ENCODE data around the gene TRPC5OS.

Gene TRPC5OS

DNA sequence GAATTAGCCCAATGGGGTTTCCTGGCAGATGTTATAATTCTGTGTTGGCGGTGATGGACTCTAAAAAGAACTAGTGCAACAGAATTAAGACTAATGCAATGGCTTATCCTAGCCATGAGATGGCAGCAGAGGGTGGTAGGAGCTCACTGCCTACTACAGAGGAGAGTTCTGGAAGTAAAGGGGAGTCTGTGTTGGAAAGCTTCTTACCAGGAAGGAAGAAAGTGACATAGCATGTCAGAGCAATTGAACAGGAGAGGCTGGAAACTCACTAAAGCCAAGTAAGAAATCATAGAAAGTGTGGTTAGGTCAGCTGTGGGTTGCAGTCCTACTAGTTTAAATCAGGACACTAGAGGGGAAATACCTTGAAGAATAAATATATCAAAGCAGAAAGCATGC lies 6.3 kb upstream of the TRPC5OS start:
- FAIRE-seq: peak; percentile 15
- peak; percentile 2 for DNase-seq (ENCODE audit: insufficient read length, low spot score)

DNA sequence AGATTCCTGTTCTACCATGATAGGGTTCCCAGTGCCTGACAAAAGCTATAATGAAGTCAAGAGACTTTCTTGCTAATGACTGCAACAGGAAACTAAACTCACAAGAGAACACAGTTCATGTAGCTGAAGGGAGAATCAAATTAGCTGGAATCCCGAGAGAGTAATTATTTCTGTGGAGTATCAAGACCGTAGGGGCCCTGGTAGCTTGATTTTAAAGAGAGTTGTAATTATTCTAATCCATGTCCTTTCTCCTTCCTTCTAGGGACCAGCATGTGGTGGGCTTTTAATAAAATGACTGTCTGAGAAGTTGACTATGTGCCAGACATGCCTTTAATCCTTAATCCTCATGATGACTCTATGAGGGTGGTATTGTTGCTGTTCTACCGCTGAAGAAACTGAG lies 1.7 kb upstream of the TRPC5OS start:
- DNase-seq (ENCODE audit: insufficient read length, low spot score): no peak
- TF ChIP-seq POLR2A (IDR thresholded peaks at IDR 0.05; ENCODE audit: low read depth, low read length): no peak

More for the DNA sequence above, 6.3 kb upstream of the TRPC5OS start:
- no peak for TF ChIP-seq POLR2A (IDR thresholded peaks at IDR 0.05; ENCODE audit: low read depth, low read length)

DNA sequence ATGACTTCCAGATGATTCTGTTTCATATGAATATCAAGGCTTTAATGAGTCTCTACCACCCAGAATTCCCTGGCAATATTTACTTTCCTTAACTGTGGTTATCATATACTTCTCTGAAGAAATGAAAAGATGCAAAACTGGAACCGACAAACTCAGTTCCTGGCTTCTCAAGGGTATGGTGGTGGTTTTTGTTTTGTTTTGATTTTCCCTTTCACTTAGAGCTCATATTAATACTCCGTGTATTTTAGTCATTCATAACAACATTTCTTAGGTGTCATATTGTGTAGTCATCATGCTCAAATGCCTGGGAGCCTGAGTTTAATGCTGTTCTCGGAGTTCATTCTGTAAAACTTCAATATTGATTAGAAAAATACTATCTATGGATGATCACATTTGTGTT lies 665 bp downstream of the TRPC5OS start:
- no peak for DNase-seq (ENCODE audit: insufficient read length, low spot score)
- no peak for TF ChIP-seq POLR2A (IDR thresholded peaks at IDR 0.05; ENCODE audit: low read depth, low read length)
- no peak for FAIRE-seq

More for the DNA sequence above, 1.7 kb upstream of the TRPC5OS start:
- no peak for FAIRE-seq

DNA sequence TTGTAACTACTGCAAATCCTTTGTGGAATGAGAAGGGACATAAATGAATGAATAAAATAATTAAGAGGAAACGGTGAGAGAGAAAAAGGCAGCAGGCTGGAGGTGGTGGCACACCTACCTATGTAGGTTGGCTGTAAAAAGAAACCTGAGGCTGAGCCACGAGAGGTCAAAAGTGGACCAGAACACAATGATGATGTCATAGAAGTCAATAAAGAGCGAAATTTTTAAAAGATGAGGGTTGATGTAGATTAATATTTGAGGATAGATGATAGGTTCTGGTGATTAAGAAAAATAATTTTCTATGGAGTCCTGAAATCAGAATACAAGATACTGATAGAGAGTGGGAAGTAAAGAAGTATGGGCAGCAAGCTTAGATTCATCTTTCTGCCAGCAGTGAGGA lies 1.7 kb downstream of the TRPC5OS start:
- no peak for FAIRE-seq
- no peak for TF ChIP-seq POLR2A (IDR thresholded peaks at IDR 0.05; ENCODE audit: low read depth, low read length)
- DNase-seq (ENCODE audit: insufficient read length, low spot score): no peak

DNA sequence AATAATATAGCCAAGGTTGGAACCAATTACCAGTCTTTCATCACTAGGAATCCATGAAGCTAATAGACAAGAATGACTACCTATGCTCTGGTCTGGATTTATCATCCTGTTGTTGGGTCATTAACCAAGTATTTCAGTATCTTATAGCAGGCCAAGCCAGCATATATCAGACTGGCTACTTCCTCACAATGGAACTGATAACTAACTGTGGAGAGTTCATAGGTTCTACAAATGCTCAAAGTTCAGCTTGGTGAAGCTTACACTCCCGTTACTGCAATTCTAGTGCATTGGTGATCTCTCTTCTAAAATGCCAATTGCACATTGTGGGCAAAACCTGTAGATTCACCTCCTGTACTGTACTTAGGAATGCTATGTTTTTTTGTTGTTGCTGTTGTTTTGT lies 4.8 kb downstream of the TRPC5OS start:
- no peak for FAIRE-seq
- TF ChIP-seq POLR2A (IDR thresholded peaks at IDR 0.05; ENCODE audit: low read depth, low read length): no peak
- DNase-seq (ENCODE audit: insufficient read length, low spot score): no peak

DNA sequence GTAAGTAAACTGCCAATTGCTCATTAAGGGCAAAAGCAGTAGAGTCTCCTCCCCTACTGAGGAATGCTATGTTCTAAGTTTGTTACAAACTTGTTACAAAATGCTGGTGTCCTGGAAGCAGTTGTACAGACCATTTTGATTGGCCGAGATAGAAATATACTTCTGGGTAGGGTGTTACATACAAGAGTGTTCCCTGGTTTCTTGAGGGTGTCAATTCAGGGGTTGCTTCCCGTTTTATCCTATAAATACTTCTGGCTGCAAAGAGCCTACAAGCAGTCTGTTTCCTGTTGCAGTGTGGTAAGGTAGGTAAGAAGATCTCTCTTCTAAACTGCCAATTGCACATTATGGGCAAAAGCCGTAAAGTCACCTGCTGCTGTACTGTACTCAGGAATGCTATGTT lies 5.7 kb downstream of the TRPC5OS start:
- no peak for TF ChIP-seq POLR2A (IDR thresholded peaks at IDR 0.05; ENCODE audit: low read depth, low read length)
- DNase-seq (ENCODE audit: insufficient read length, low spot score) (no peak), FAIRE-seq (no peak)

DNA sequence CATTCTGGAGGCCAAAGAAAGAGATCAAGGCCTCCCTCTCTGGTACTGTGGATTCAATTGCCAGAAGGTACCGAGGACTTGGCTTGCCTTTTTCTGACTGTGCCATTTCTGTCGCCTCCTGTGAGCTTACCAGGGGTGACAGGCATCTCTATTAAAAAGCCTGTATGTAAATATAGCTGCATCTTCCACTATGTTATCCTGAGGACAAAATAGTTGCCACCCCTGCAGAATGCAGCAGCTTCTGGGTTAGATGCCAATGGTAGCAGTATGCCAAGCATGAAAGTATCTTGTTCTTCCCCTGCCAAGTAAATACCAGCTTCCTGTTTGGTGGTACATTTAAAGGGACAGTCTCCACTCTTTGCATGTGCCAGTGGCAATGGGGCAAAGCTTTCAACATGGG lies 10.7 kb downstream of the TRPC5OS start:
- no peak for FAIRE-seq
- TF ChIP-seq POLR2A (IDR thresholded peaks at IDR 0.05; ENCODE audit: low read depth, low read length): no peak
- no peak for DNase-seq (ENCODE audit: insufficient read length, low spot score)

DNA sequence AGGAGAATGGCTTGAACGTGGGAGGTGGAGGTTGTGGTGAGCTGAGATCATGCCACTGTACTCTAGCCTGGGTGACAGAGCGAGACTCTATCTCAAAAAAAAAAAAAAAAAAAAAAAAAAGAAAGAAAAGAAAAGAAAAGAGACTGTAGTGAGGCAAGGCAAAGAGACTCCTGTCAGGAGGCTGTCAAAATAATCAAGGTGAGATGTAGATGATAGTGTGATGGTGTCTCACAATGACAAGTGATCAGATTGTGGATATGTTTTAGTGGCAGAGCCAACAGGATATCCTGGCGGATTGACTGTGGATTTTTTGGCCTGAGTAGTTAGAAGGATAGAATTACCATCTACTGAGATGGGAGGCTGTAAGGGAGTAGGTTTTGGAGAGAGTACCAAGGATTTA lies 12.6 kb downstream of the TRPC5OS start:
- no peak for FAIRE-seq

DNA sequence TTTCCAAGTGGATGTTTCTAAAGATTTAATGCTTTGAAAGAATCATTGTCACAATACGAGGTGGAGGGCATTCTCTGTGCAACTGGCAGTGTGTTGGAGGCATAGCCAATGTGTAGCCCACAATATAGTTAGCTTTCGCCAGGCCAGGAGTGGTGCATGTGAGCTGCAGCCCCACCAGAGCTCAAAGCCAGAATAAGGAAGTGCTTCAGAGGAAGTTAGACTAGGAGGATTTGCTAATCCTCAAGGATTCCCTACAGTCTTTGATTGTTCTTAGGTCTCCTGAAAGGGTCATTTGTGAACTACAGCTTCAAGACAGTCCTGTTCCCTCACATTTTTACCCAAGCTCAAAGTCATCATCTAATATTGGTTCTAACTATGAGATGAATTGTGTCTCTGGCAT lies 16.4 kb downstream of the TRPC5OS start:
- FAIRE-seq (no peak), DNase-seq (ENCODE audit: insufficient read length, low spot score) (no peak)
- TF ChIP-seq POLR2A (IDR thresholded peaks at IDR 0.05; ENCODE audit: low read depth, low read length): no peak

More for the DNA sequence above, 12.6 kb downstream of the TRPC5OS start:
- no peak for TF ChIP-seq POLR2A (IDR thresholded peaks at IDR 0.05; ENCODE audit: low read depth, low read length)
- no peak for DNase-seq (ENCODE audit: insufficient read length, low spot score)

DNA sequence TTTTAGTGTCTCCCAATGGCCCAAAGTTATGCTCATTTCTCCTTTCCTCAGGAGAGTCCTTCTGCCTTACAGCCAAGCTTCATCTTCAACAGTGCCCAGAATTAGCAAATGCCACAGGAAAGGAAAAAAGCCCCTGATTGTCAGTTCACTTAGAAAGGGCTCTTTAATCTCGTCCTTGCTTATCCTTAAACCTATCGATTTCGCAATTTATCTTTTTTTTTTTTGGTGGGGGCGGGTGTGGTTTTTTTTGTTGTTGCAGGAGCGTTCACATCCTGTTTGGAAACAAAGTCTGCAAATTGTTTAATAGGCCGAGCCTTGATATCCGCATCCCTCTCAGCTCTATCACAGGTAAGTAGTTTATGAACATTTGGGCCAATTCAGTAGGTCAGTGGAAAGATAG lies 20.2 kb downstream of the TRPC5OS start:
- TF ChIP-seq POLR2A (IDR thresholded peaks at IDR 0.05; ENCODE audit: low read depth, low read length): no peak
- FAIRE-seq (no peak), DNase-seq (ENCODE audit: insufficient read length, low spot score) (no peak)

DNA sequence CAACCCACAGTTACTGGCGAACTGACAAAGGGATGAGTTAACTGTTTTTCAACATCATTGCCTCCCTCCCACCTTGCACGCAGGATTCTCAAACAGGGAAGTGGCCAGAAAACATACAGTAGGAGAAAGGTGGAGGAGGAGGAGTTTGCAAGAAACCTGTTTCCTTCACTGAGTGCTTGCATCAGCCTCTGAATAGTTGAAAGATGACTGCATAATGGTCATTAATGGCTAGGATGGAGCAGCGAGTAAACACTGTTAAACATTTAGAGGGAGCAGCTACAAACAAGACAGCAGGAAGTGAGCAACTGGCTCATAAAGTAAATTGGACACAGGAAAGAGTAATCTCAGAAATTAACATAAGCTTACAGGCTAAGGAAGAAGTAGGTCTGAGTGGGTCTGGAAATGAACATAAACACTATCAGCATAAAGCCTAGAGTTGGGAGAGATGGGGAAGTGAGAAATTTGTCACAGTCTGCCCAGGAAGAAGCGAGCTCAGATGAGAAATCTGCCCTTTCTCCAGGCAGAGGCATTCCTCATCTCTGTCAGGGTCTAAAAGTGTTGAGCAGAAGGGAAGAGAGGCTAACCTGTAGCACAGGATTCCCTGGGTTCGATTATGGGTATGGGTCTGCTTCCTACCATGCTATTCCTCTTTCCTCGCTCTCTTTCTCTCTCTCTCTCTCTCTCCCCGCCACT lies 38.6 kb downstream of the TRPC5OS start:
- DNase-seq (ENCODE audit: insufficient read length, low spot score) (no peak), FAIRE-seq (no peak)
- no peak for TF ChIP-seq POLR2A (IDR thresholded peaks at IDR 0.05; ENCODE audit: low read depth, low read length)

DNA sequence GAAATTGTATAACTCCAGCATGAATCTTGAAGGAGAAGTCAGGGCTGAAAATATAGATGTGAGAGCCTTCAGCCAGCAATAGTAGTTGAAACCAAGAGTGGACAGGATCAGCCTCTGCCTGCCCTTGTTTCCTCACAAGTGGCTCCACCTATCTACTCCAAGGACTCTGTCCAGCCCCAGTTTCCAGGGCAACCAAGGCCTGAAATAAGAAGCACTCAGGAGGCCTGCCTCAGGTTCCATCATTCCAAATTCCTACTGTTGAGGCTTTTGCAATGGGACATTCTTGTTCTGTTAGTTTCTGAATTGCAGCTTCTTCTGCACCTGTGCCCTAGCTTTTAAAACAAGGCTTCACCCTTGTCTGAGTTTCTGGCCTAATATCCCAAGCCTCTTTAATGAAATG lies 41.6 kb downstream of the TRPC5OS start:
- TF ChIP-seq POLR2A (IDR thresholded peaks at IDR 0.05; ENCODE audit: low read depth, low read length): no peak
- FAIRE-seq (no peak), DNase-seq (ENCODE audit: insufficient read length, low spot score) (no peak)

DNA sequence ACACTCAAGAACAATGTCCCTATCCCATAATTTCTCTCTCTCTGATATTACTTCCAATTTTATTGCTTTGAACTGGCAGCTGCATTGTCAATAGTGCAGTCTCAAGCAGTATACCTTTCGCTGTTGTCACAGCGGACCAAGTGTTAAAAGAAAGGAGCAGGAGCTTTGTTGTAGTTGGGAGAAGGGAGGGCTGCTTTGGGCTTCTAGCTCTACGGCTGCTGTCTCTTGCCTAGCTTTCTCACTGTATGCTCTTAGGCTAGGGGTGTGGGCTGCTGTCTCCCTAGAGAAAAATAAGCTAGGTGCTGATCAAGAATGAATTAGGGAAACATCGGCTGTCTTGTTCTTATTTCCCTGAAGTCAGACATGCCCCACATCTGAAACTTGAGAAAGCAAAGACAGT lies 52.5 kb downstream of the TRPC5OS start:
- DNase-seq (ENCODE audit: insufficient read length, low spot score) (no peak), FAIRE-seq (no peak)
- TF ChIP-seq POLR2A (IDR thresholded peaks at IDR 0.05; ENCODE audit: low read depth, low read length): no peak

Data from H54 (cell line).